ENCODE measurements around the gene TNS2. TPM values are rescaled to one million over a fixed set of nuclear protein-coding genes. Genes with fewer than 3 reads are reported as not detected.

The TNS2 gene
- total RNA-seq, 1 experiment from 2014 or later: 4.4 TPM

DNA sequence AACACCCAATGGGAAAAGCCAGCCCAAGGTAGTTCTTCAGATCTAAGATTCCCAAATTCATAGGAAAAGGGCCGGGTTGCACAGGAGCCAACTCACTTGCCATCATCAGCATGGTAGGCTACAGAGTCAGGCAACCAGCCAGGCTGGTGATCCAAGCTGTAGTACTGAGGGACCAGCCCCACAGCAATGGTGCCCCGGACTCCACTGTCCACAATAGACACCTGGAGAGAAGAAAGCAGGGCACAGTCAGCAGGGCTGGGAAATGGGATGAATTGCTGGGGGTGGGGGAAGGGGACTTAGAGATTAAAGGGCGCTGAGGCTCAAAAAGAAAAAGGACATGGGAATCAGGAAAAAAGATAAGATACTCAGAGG, 25.1 kb downstream of the TNS2 start:
- H3K27ac Mint-ChIP-seq (ENCODE audit: unreplicated experiment): no peak overlapping the region
- H3K9me3 Mint-ChIP-seq (ENCODE audit: unreplicated experiment): no peaks in the 10 kb centered on the region
- ChIA-PET POLR2A (no interaction called here), CTCF (no interaction called here)
- intact Hi-C loops (cut with micrococcal nuclease; ENCODE audit: unreplicated experiment): no loop called here
- TF ChIP-seq, protein P1, sequence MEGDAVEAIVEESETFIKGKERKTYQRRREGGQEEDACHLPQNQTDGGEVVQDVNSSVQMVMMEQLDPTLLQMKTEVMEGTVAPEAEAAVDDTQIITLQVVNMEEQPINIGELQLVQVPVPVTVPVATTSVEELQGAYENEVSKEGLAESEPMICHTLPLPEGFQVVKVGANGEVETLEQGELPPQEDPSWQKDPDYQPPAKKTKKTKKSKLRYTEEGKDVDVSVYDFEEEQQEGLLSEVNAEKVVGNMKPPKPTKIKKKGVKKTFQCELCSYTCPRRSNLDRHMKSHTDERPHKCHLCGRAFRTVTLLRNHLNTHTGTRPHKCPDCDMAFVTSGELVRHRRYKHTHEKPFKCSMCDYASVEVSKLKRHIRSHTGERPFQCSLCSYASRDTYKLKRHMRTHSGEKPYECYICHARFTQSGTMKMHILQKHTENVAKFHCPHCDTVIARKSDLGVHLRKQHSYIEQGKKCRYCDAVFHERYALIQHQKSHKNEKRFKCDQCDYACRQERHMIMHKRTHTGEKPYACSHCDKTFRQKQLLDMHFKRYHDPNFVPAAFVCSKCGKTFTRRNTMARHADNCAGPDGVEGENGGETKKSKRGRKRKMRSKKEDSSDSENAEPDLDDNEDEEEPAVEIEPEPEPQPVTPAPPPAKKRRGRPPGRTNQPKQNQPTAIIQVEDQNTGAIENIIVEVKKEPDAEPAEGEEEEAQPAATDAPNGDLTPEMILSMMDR (IDR thresholded peaks at IDR 0.05; ENCODE audit: insufficient read depth in 1 of 2, low read depth in 1 of 2, low read length in 1 of 2, severe bottlenecking in 1 of 2, unreplicated experiment in 1 of 2): no peak
- DNase-seq: no peak
- H3K27me3 ChIP-seq (replicated peaks; ENCODE audit: control insufficient read depth, insufficient read depth, low read length): no peaks in the 10 kb centered on the region
- H3K4me1 ChIP-seq: peaks cover 4% of the 10 kb centered on the region; the same call in 1 of the 2 replicates
- H3K36me3 Mint-ChIP-seq (ENCODE audit: insufficient read depth, unreplicated experiment): peaks cover 12% of the 10 kb centered on the region
- H3K4me1 Mint-ChIP-seq (ENCODE audit: low read depth, unreplicated experiment): peaks cover 8% of the 10 kb centered on the region
- H3K36me3 ChIP-seq (ENCODE audit: control insufficient read depth, insufficient read depth, low read length): no peaks in the 10 kb centered on the region; the same call in 1 of the 2 replicates
- no TSS peak for BruUV-seq (replicated peaks)
- no peak overlapping the region for H3K4me3 Mint-ChIP-seq (ENCODE audit: unreplicated experiment)
- H3K9me3 ChIP-seq: no peaks in the 10 kb centered on the region
- no peaks in the 10 kb centered on the region for H3K27me3 Mint-ChIP-seq (ENCODE audit: insufficient read depth, unreplicated experiment)
- no peak overlapping the region for H3K4me3 ChIP-seq (ENCODE audit: low read depth, low read length)

DNA sequence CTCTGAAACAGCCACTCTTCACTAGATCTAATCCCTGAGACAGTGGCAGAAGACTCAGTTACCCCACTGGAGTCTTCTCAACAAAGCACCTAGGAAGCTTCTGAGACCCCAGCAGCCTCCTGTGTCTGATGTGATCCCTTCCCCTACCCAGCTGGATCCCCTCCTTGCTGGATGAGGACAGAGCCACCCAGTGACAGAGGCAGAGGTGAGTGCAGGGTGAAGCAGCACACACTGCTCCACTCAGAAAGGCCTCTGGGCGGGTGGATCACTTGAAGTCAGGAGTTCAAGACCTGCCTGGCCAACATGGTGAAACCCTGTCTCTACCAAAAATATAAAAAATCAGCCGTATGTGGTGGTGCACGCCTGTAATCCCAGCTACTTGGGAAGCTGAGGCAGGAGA, 26.6 kb downstream of the TNS2 start:
- Histone ChIP-seq H3K4me3 (ENCODE audit: low read depth, low read length) (no peak overlapping the region), H3K9me3 (no peaks in the 10 kb centered on the region), H3K27me3 (replicated peaks; ENCODE audit: control insufficient read depth, insufficient read depth, low read length) (no peaks in the 10 kb centered on the region), H3K4me1 (peaks cover 4% of the 10 kb centered on the region; the same call in 1 of the 2 replicates), H3K36me3 (ENCODE audit: control insufficient read depth, insufficient read depth, low read length) (no peaks in the 10 kb centered on the region; the same call in 1 of the 2 replicates)
- CTCF ChIA-PET: no interaction called here
- TF ChIP-seq, protein P1 (IDR thresholded peaks at IDR 0.05; ENCODE audit: insufficient read depth in 1 of 2, low read depth in 1 of 2, low read length in 1 of 2, severe bottlenecking in 1 of 2, unreplicated experiment in 1 of 2): no peak
- no TSS peak for BruUV-seq (replicated peaks)
- intact Hi-C loops (cut with micrococcal nuclease; ENCODE audit: unreplicated experiment): no loop called here
- Mint-ChIP-seq H3K36me3 (ENCODE audit: insufficient read depth, unreplicated experiment) (peaks cover 12% of the 10 kb centered on the region), H3K27me3 (ENCODE audit: insufficient read depth, unreplicated experiment) (no peaks in the 10 kb centered on the region), H3K27ac (ENCODE audit: unreplicated experiment) (no peak overlapping the region), H3K4me3 (ENCODE audit: unreplicated experiment) (no peak overlapping the region), H3K9me3 (ENCODE audit: unreplicated experiment) (no peaks in the 10 kb centered on the region), H3K4me1 (ENCODE audit: low read depth, unreplicated experiment) (peaks cover 18% of the 10 kb centered on the region)
- DNase-seq: no peak
- POLR2A ChIA-PET: no interaction called here

DNA sequence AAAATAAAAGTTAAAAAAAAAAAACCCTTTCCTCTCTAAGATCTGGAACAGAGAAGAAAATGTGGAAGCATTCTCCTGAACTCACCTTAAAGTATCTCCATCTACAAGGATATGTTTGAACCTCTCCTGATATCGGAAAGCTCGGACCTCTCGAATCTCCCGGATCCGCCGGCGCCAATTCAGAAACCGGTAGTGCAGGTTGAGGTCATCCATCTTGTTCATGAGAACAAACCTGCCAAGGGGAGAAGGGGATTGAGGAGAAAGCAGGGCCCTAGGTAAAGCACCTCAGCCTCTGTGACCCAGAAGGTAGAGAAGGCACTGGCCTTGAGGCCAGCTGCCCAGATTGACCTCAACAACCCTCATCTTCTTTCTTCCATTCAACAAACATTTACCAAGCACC, 27.2 kb downstream of the TNS2 start:
- H3K9me3 ChIP-seq: no peaks in the 10 kb centered on the region
- H3K4me1 Mint-ChIP-seq (ENCODE audit: low read depth, unreplicated experiment): peaks cover 16% of the 10 kb centered on the region
- ChIA-PET POLR2A (no interaction called here), CTCF (interaction anchor here (1.0 kb wide), 1 partner anchor 11 kb away, joined by 4 read pairs; no protein-coding TSS in a partner anchor)
- no peaks in the 10 kb centered on the region for H3K9me3 Mint-ChIP-seq (ENCODE audit: unreplicated experiment)
- peak overlapping the region; percentile 27 for H3K4me3 Mint-ChIP-seq (ENCODE audit: unreplicated experiment)
- no peak overlapping the region for H3K4me3 ChIP-seq (ENCODE audit: low read depth, low read length)
- BruUV-seq (replicated peaks): no TSS peak
- H3K36me3 ChIP-seq (ENCODE audit: control insufficient read depth, insufficient read depth, low read length): no peaks in the 10 kb centered on the region; the same call in 1 of the 2 replicates
- peaks cover 4% of the 10 kb centered on the region; the same call in 1 of the 2 replicates for H3K4me1 ChIP-seq
- H3K27me3 ChIP-seq (replicated peaks; ENCODE audit: control insufficient read depth, insufficient read depth, low read length): no peaks in the 10 kb centered on the region
- H3K36me3 Mint-ChIP-seq (ENCODE audit: insufficient read depth, unreplicated experiment): peaks cover 12% of the 10 kb centered on the region
- intact Hi-C loops (cut with micrococcal nuclease; ENCODE audit: unreplicated experiment): no loop called here
- no peak for DNase-seq
- H3K27me3 Mint-ChIP-seq (ENCODE audit: insufficient read depth, unreplicated experiment): no peaks in the 10 kb centered on the region
- H3K27ac Mint-ChIP-seq (ENCODE audit: unreplicated experiment): peak overlapping the region; percentile 45
- TF ChIP-seq, protein P1 (IDR thresholded peaks at IDR 0.05; ENCODE audit: insufficient read depth in 1 of 2, low read depth in 1 of 2, low read length in 1 of 2, severe bottlenecking in 1 of 2, unreplicated experiment in 1 of 2): no peak

Data from Caco-2 (cell line).